WTC11 (cell line): ENCODE results near the gene KIAA1328. TPM values are rescaled to one million over a fixed set of nuclear protein-coding genes. Genes with fewer than 3 reads are reported as not detected.

Source experiments
- ATAC-seq: fragments of 200-7000 bp; cut with Tn5 transposase; 2 replicates; pipeline ENCODE4 v1.10.0; 2021; ENCODE audit warnings: mild to moderate bottlenecking, moderate library complexity
- CTCF ChIA-PET: fragments of 300-600 bp; sonication (Branson Sonifier 250); formaldehyde crosslinking; loops from one replicate; lab custom pipeline; 2021; ENCODE audit warnings: antibody characterized with exemption; lab: Charles Lee
- POLR2A ChIA-PET: fragments of 350-600 bp; sonication (Branson Sonifier 250); formaldehyde crosslinking; loops from one replicate; lab custom pipeline; 2021; ENCODE audit warnings: antibody characterized with exemption; lab: Charles Lee
- DNase-seq: peaks from one replicate; pipeline ENCODE4 v3.0.0; 2021; ENCODE audit warnings: low spot score
- H3K27ac Mint-ChIP-seq: 2 replicates; pipeline ENCODE4 v1.8.0; 2021; ENCODE audit warnings: mixed read lengths
- H3K27me3 Mint-ChIP-seq: 2 replicates; pipeline ENCODE4 v1.8.0; 2021; ENCODE audit warnings: low read depth, mild to moderate bottlenecking, moderate library complexity, mixed read lengths
- H3K36me3 Mint-ChIP-seq: 2 replicates; pipeline ENCODE4 v1.8.0; 2021; ENCODE audit warnings: mixed read lengths
- H3K4me1 Mint-ChIP-seq: 2 replicates; pipeline ENCODE4 v1.8.0; 2022; ENCODE audit warnings: mixed read lengths
- H3K4me3 Mint-ChIP-seq: 2 replicates; pipeline ENCODE4 v1.8.0; 2021; ENCODE audit warnings: mild to moderate bottlenecking, moderate library complexity, mixed read lengths
- H3K9me3 Mint-ChIP-seq: 2 replicates; pipeline ENCODE4 v1.8.0; 2021; ENCODE audit warnings: mixed read lengths
- AR ChIP-seq: fragments of 250-450 bp; sonication (Bioruptor Pico); IDR thresholded peaks from 2 replicates; pipeline ENCODE4 v1.9.0; 2021; ENCODE audit warnings: mild to moderate bottlenecking
- ATF1 ChIP-seq: sonication (generic); formaldehyde crosslinking; IDR thresholded peaks from 2 replicates; pipeline ENCODE4 v1.8.1; 2023; ENCODE audit warnings: mild to moderate bottlenecking, moderate library complexity, missing genetic modification reagents
- CBFB ChIP-seq: sonication (generic); formaldehyde crosslinking; IDR thresholded peaks from 2 replicates; pipeline ENCODE4 v1.8.1; 2022; ENCODE audit warnings: mild to moderate bottlenecking, low read depth, missing genetic modification reagents
- ESRRA ChIP-seq: sonication (generic); formaldehyde crosslinking; IDR thresholded peaks from 2 replicates; pipeline ENCODE4 v1.8.1; 2022; ENCODE audit warnings: mild to moderate bottlenecking, missing genetic modification reagents, borderline replicate concordance
- GABPB1 ChIP-seq: sonication (generic); formaldehyde crosslinking; IDR thresholded peaks from 2 replicates; pipeline ENCODE4 v1.8.1; 2023; ENCODE audit warnings: mild to moderate bottlenecking, missing genetic modification reagents
- GTF2I ChIP-seq: fragments of 250-450 bp; sonication (Bioruptor Pico); conservative IDR thresholded peaks from 2 replicates; pipeline ENCODE4 v1.4.0; 2021; ENCODE audit warnings: mild to moderate bottlenecking
- HMGA2 ChIP-seq: fragments of 250-450 bp; sonication (Bioruptor Pico); IDR thresholded peaks from 2 replicates; pipeline ENCODE4 v1.4.0; 2021; ENCODE audit warnings: mild to moderate bottlenecking, moderate library complexity
- IRF2 ChIP-seq: sonication (generic); formaldehyde crosslinking; IDR thresholded peaks from 2 replicates; pipeline ENCODE4 v1.8.0; 2022; ENCODE audit warnings: low read depth, missing genetic modification reagents, borderline replicate concordance
- MLX ChIP-seq: sonication (generic); formaldehyde crosslinking; IDR thresholded peaks from 2 replicates; pipeline ENCODE4 v1.8.1; 2023; ENCODE audit warnings: mild to moderate bottlenecking, missing genetic modification reagents, moderate library complexity
- PRDM15 ChIP-seq: sonication (generic); formaldehyde crosslinking; IDR thresholded peaks from 2 replicates; pipeline ENCODE4 v1.8.0; 2022; ENCODE audit warnings: missing genetic modification reagents
- TP53 ChIP-seq: sonication (generic); formaldehyde crosslinking; IDR thresholded peaks from 2 replicates; pipeline ENCODE4 v1.8.1; 2023; ENCODE audit warnings: mild to moderate bottlenecking, missing genetic modification reagents
- ZNF121 ChIP-seq: sonication (generic); formaldehyde crosslinking; IDR thresholded peaks from 2 replicates; pipeline ENCODE4 v1.8.0; 2023; ENCODE audit warnings: missing genetic modification reagents
- ZNF232 ChIP-seq: sonication (generic); formaldehyde crosslinking; IDR thresholded peaks from 2 replicates; pipeline ENCODE4 v1.8.0; 2022; ENCODE audit warnings: mild to moderate bottlenecking, missing genetic modification reagents
- ZNF263 ChIP-seq: sonication (generic); formaldehyde crosslinking; IDR thresholded peaks from 2 replicates; pipeline ENCODE4 v1.8.1; 2022; ENCODE audit warnings: low read depth, mild to moderate bottlenecking, moderate library complexity, missing genetic modification reagents
- ZNF317 ChIP-seq: sonication (generic); formaldehyde crosslinking; IDR thresholded peaks from 2 replicates; pipeline ENCODE4 v1.8.1; 2023; ENCODE audit warnings: low read depth, mild to moderate bottlenecking, moderate library complexity, missing genetic modification reagents, borderline replicate concordance
- ZNF416 ChIP-seq: fragments of 250-450 bp; sonication (Bioruptor Pico); IDR thresholded peaks from 2 replicates; pipeline ENCODE4 v1.9.0; 2021; ENCODE audit warnings: mild to moderate bottlenecking, inconsistent platforms
- ZNF423 ChIP-seq: fragments of 250-450 bp; sonication (Bioruptor Pico); IDR thresholded peaks from 2 replicates; pipeline ENCODE4 v2.1.2; 2022; ENCODE audit warnings: mild to moderate bottlenecking, moderate library complexity
- total RNA-seq: library from RNA; stranded (reverse); gene quantifications from 3 replicates; pipeline ENCODE4 v1.2.3, GENCODE V29; 2021
- TF ChIP-seq, protein P1 (sequence below): sonication (generic); formaldehyde crosslinking; conservative IDR thresholded peaks from 2 replicates; pipeline ENCODE4 v1.8.1; 2022; ENCODE audit warnings: mild to moderate bottlenecking, missing genetic modification reagents
- TF ChIP-seq, protein P2 (sequence below): sonication (generic); formaldehyde crosslinking; IDR thresholded peaks from 2 replicates; pipeline ENCODE4 v1.8.1; 2022; ENCODE audit warnings: mild to moderate bottlenecking, moderate library complexity, missing genetic modification reagents
- TF ChIP-seq, protein P3 (sequence below): fragments of 250-450 bp; sonication (Bioruptor Pico); IDR thresholded peaks from 2 replicates; pipeline ENCODE4 v2.1.2; 2022; ENCODE audit warnings: mild to moderate bottlenecking, moderate library complexity

KIAA1328 gene
- total RNA-seq, 1 experiment from 2014 or later, result 4.8 TPM

- H3K4me1 Mint-ChIP-seq, result 0 out of 2 replicates have a peak, but pooled peaks cover 3% of the 10 kb centered on the region
- POLR2A ChIA-PET, result no interaction called here
- no peak for DNase-seq
Measured at GRCh38 chr18:36933552-36933951, 104.6 kb downstream of the KIAA1328 start.

More at GRCh38 chr18:36933552-36933951, 104.6 kb downstream of the KIAA1328 start:
- H3K27ac Mint-ChIP-seq, result no peak overlapping the region
- no peaks in the 10 kb centered on the region; the same call in 1 of the 2 replicates for H3K27me3 Mint-ChIP-seq
- H3K9me3 Mint-ChIP-seq, result peaks cover 17% of the 10 kb centered on the region
- CTCF ChIA-PET, result interaction anchor here (0.6 kb wide), 1 partner anchor 598 kb away, joined by 3 read pairs; no protein-coding TSS in a partner anchor
- peaks cover 4% of the 10 kb centered on the region for H3K36me3 Mint-ChIP-seq
- H3K4me3 Mint-ChIP-seq, result no peak overlapping the region
- ATAC-seq, result no peak
- TF ChIP-seq AR (CRISPR knock-in tag) (no peak), GABPB1 (CRISPR knock-in tag) (no peak), ZNF416 (no peak), ATF1 (no peak), ZNF121 (CRISPR knock-in tag) (no peak), GTF2I (CRISPR knock-in tag) (no peak), IRF2 (CRISPR knock-in tag) (no peak), ZNF317 (CRISPR knock-in tag) (no peak), PRDM15 (no peak), ZNF232 (CRISPR knock-in tag) (no peak), HMGA2 (CRISPR knock-in tag) (no peak), CBFB (no peak), ZNF263 (CRISPR knock-in tag) (no peak), MLX (CRISPR knock-in tag) (no peak), TP53 (CRISPR knock-in tag) (no peak), ZNF423 (no peak), ESRRA (CRISPR knock-in tag) (no peak)
- TF ChIP-seq, protein P1, sequence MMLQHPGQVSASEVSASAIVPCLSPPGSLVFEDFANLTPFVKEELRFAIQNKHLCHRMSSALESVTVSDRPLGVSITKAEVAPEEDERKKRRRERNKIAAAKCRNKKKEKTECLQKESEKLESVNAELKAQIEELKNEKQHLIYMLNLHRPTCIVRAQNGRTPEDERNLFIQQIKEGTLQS (CRISPR knock-in tag), result no peak
- TF ChIP-seq, protein P2, sequence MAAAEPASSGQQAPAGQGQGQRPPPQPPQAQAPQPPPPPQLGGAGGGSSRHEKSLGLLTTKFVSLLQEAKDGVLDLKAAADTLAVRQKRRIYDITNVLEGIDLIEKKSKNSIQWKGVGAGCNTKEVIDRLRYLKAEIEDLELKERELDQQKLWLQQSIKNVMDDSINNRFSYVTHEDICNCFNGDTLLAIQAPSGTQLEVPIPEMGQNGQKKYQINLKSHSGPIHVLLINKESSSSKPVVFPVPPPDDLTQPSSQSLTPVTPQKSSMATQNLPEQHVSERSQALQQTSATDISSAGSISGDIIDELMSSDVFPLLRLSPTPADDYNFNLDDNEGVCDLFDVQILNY, result no peak
- TF ChIP-seq, protein P3, sequence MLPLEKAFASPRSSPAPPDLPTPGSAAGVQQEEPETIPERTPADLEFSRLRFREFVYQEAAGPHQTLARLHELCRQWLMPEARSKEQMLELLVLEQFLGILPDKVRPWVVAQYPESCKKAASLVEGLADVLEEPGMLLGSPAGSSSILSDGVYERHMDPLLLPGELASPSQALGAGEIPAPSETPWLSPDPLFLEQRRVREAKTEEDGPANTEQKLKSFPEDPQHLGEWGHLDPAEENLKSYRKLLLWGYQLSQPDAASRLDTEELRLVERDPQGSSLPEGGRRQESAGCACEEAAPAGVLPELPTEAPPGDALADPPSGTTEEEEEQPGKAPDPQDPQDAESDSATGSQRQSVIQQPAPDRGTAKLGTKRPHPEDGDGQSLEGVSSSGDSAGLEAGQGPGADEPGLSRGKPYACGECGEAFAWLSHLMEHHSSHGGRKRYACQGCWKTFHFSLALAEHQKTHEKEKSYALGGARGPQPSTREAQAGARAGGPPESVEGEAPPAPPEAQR, result no peak
- TF ChIP-seq, all 79 proteins: peak for 0
